ENCODE data around the gene UBLCP1.
"Not testable (repeated sequence)": the region's sequence is repeated elsewhere in the genome, so short reads cannot be mapped to it uniquely, and the experiment has no call there.

The UBLCP1 gene, protein sequence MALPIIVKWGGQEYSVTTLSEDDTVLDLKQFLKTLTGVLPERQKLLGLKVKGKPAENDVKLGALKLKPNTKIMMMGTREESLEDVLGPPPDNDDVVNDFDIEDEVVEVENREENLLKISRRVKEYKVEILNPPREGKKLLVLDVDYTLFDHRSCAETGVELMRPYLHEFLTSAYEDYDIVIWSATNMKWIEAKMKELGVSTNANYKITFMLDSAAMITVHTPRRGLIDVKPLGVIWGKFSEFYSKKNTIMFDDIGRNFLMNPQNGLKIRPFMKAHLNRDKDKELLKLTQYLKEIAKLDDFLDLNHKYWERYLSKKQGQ

DNA sequence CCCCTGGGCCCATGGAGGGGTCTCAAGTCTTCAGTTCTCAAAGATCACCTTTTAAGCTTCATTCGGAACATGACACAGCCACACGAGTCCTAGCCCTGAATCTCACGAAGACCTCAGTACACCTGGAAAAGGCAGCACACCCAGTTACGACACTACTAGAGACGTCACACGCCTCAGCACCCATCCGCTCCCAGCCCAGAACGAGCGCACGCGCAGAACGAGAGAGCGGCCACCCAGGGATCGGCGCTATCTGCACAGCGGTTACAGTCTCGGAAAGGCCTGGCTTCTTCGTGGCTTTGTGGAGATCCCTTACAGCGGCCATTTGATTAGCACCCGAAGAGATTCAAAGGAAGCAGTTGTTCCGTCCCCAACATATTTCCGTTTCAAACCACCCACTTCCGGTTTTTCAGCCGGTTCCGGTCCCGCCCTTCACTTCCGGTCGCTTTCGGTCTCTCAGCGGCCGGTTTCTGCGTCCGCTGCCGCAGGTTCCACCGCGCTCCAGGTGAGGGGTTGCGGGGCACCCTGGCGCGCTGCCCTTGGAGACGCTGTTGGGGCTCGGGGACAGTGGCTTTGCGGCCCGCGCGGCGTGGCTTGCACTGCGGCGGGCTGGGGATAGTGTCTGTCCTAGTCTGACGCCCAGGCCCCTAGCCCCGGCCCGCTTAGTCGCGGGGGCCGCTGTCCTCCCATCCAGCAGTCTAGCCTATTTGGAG, at the start of gene UBLCP1:
TSS of gene UBLCP1 (plus strand) at position 432 of the 710 bp plus-strand sequence. CDS start 5,626 bp downstream, outside the sequence.
- peak; percentile 56 for DNase-seq

- no peak for DNase-seq
Measured at GRCh38 chr5:159214486-159215271, 48.4 kb upstream of the UBLCP1 start.

- DNase-seq, result no peak
Measured at GRCh38 chr5:159215886-159216285, 47.2 kb upstream of the UBLCP1 start.

DNA sequence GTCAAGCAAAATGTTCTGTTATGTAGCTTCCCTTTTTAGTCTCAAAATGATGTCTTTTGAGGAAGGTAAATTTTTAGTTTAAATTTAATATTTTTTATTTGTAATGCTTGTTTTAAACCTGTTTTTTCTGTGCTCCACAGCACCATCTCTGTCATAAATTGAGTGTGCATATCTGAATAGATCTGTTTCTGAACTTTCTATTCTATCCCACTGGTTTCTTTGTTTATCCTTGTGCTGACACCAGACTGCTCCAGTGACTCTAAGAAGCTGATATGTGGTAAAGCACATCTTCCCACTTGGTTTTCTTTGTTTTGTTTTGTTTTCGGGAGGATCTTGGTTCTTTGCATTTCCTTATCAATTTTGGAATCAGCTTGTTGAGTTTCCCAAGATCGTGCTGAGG, 46.6 kb upstream of the UBLCP1 start:
- no peak for DNase-seq

DNA sequence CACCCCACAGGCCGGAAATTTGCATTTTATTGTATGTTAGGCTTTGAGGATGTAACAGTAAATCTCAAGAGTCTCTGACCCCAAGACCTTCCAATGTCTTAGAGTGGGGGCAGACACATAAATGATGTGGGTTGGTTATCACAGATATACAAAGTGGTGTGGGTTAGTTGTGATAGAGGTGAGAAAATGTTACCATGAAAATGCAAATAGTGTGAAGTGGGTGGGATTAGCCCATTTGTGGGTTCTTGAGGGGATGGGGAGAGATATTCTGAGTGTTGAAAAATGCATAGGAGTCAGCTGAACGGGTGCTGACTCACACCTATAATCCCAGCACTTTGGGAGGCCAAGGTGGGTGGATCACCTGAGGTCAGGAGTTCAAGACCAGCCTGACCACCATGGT, 45.9 kb upstream of the UBLCP1 start:
- no peak for DNase-seq

- DNase-seq, result no peak
Measured at GRCh38 chr5:159218595-159219023, 44.5 kb upstream of the UBLCP1 start.

DNA sequence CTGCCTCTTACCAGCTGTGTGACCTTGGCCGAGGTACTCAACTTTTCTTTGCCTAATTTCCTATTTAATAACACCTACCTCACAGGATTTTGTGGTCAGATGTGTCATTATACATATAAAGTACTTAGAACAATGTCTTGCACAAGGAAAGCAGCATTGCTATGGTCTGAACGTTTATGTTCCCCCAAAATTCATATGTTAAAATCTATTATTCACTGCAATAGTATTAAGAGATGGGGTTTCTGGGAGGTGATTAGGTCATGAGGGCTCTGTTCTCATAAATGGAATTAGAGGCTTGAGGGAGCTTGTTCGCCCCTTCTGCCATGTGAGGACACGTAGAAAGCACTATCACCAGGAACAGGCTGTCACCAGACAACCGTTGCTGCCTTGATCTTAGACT, 42.9 kb upstream of the UBLCP1 start:
- no peak for DNase-seq

- no peak for DNase-seq
Measured at GRCh38 chr5:159223469-159223868, 39.6 kb upstream of the UBLCP1 start.

GRCh38 chr5:159224471-159224870, 38.6 kb upstream of the UBLCP1 start:
- DNase-seq, result no peak

DNA sequence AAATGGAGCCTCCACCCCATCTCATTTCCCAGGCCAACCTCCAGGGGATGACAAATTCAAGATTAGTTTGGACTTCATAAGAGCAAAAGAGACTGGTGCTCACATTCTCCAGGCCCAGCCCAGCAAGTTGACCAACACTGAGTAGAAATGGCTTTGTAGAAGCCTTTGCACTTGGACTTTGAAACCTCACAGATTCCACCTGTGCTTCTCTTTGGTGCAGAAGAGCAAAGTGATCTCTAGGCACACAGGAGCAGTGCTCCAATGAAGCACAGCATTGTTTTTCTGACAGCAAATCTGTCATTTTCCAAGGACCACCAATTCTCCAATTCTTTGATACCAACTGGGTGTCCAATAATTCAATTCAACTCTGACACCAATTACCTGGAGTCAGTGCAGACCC, 36.6 kb upstream of the UBLCP1 start:
- no peak for DNase-seq

DNA sequence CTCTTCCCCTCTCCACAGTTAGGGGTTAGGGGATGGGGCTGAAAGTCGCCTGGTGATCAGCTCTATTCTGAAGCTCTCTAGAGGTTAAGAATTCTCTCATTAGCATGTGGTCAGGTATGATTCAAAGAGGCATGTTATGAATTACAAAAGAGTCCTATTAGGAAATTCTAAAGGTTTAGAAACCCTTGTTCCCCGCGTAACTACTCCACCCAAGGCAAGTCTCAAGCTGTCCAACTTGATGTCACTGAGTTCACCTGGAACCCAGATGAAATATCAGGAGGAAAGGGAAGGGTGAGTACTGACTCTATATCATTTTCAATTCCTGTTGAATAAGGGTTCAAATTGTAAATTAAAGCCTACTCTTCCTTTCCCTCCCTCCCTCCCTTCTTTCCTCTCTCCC, 35.6 kb upstream of the UBLCP1 start:
- no peak for DNase-seq

DNA sequence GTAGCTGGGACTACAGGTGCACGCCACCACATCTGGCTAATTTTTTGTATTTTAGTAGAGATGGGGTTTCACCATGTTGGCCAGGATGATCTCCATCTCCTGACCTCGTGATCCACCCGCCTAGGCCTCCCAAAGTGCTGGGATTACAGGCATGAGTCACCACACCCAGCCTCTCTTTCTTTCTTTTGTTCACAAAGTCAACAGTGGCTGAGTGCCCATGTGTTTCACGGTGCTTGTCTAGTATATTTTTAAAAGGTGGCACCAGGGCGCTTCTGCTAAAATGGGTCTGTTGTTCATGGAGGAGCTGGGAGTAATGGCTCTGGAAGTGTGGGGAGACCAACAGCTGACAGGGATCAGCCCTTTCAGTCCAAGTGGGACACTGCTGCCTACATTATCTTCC, 35.0 kb upstream of the UBLCP1 start:
- not testable (repeated sequence) for DNase-seq

GRCh38 chr5:159230657-159231056, 32.4 kb upstream of the UBLCP1 start:
- no peak for DNase-seq

DNA sequence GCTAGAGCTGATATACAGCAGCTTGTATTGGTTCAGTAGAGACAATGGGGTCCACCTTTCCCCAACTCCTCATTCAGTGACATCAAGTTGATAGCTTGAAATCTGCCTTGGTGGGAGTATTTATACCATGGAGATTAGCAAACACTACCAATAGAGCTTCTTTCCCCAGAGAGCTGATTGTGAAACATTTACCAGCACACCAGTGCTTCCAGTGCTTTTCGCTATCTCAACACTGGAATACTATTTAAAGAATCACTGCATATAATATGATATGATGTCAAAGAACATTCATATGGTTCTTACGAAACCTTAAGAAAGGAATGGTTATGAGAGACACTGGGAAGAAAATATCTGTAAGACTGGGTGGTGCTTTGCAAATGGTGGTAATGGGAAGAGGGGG, 31.9 kb upstream of the UBLCP1 start:
- DNase-seq, result no peak

DNA sequence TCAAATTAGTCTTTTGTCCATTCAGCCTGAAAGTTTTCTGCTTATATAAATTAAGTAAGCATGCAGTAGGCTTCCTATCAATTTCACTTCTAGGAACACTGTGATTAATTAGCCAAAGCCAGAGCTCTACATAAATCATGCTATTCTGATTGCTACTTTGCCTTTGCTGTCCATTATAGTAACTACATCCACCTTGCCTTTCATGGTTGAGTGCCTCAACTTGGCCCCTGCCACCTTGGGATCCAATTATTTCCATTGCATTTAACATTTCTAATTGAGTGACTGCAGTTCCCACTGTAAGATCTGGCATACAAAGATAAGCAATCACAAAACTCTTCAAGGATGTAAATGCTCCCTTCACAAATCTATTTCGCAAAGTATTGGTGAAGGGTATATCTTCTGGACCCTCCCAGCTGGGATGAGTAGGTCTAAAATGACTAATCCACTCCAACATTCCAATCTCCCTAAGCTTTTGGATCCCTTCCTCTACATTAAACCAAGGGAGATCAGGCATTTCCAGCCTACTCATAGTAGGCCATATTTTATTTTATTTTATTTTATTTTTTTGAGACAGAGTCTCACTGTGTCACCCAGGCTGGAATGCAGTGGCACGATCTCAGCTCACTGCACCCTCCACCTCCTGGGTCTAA, 27.1 kb upstream of the UBLCP1 start:
- DNase-seq, result not testable (repeated sequence)

DNA sequence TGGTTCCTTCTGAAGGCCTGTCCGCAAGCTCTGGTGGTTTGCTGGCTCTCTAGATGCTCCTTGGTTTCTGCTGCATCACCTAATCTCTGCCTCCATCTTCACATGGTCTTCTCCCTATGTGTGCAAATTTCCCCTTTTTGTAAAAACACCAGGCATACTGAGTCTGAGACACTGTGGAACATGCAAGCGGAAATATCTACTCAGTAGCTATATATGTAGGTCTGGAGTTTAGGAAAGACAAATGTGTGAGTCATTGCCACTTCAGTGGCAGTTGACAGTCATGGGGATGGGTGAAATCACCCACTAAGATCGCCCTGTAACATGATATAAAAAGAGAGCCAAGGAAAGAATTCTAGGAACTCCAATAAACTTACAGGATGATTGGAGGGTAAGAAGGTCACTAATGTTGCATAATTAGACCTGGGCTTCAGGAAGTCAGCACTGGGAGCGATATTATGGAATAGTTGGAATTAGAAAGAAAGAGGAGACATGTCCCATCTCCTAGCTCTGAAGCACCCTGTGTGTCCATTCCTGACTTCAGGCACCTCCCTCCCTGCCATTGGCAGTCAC, 22.7 kb upstream of the UBLCP1 start:
- no peak for DNase-seq

DNA sequence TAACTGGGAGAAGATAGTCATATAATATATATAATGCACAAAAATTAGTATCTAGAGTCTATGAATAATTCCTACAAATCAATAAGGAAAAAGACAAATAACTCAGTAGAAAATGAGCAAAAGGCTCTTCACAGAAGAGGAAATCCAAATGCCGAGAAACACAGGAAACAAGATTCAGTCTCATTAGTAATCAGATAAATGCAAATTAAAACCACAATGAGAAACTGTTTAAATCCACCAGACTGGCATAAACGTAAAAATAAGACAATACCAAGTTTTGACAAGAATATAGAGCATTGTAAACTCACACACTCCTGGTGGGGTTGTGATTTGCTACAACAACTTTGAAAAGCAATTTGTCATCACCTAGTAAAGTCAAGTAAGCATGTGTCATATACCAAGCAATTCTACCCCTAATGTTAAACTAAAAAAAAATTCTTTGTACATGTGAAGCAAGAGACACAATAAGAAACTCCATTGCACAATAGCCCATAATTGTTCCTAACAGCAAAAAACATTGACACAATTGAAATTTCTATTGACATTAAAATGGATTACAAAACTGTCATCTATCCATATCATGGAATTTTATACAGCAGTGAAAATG, 21.0 kb upstream of the UBLCP1 start:
- DNase-seq, result no peak

DNA sequence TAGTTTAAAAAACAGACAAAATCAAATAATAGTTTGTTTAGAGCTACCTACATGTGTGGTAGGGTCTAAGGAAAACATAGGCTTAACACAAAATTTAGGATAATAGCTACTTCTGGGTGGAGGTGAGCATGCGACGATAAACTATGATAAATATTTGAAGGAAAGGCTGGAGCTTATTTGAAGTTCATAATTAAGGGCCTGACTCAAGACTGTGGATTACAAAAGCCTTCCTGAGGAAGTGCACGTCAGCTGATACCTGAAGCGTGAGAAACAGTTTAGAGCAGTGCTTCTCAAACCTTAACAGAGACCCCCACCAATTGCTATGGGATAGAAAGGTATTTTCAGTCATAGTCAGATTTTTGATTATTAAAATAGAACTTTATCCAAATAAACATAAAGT, 20.4 kb upstream of the UBLCP1 start:
- no peak for DNase-seq

DNA sequence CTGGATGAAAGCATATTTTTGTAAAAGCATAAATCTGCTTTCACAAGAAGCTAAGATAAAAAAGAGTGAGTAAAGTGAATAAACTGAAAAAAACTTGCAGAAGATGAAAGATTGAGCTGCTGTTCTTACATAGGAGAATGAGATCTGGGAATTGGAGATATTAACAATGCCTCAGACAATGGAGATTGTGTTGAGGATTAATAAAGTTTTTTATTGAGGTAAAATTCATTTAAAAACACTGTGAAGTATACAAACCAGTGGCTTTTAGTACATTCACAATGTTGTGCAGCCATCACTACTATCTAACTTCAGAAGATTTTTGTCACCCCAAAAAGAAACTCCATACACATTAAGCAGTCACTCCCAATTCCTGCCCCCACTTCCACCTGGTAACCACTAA, 19.7 kb upstream of the UBLCP1 start:
- no peak for DNase-seq

DNA sequence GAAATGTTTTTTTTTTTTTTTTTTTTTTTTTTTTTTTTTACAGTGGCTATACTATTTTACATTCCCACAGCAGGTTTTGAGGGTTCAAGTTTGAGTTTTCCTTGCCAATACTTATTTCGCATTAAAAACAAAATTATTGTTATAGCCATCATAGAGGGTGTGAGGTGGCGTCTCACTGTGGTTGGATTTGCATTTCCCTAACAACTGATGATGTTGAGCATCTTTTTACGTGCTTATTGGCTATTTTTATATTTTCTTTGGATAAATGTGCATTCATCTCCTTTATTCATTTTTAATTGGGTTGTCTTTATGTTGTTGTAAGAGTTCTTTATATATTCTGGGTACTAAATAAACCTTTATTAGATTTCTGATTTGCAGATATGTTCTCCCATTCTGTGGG, 18.9 kb upstream of the UBLCP1 start:
- DNase-seq, result no peak

GRCh38 chr5:159244890-159245289, 18.2 kb upstream of the UBLCP1 start:
- DNase-seq, result no peak

DNA sequence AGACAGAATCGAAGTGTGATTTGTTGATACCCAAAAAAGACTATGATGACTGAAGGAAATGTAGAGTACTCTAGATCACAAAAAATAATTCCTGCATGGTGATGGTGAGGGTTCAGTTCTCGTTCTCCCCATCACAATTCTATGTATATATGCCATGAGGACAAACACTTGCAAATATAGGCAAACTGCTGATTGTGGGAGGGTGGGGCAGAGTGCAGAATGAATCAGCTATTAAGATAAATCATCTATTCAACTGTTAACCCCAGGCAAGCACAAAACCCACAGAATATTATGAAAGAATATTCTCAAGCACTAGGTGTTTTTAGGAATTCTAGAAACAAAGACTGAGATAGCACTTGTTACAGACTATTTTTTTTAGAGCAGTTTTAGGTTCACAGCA, 13.9 kb upstream of the UBLCP1 start:
- DNase-seq, result no peak
